Tibial nerve (tissue), 4 donors: ENCODE measurements around the gene BCAR1. TPM values are rescaled to one million over a fixed set of nuclear protein-coding genes. Genes with fewer than 3 reads are reported as not detected.

Source experiments
- DNase-seq, 2 donors: peaks; one replicate each; pipeline ENCODE4 v3.0.0-alpha.2; 2019; ENCODE audit warnings: low spot score in 2 of 2
- H3K27ac ChIP-seq, 4 donors: fragments of 200-600 bp; sonication (generic) in 3 of 4; one replicate each; pipeline ENCODE4 v1.5.1; 2017 to 2019; ENCODE audit warnings: mild to moderate bottlenecking in 1 of 4
- H3K27me3 ChIP-seq, 2 donors: fragments of 200-600 bp; sonication (generic) in 1 of 2; one replicate each; pipeline versions ENCODE4 v1.5.1 to v1.6.0; 2017 to 2019
- H3K36me3 ChIP-seq, 3 donors: fragments of 200-600 bp; sonication (generic); one replicate each; pipeline ENCODE4 v1.5.1; 2018 to 2019
- H3K4me1 ChIP-seq, 4 donors: fragments of 200-600 bp; sonication (generic) in 3 of 4; one replicate each; pipeline ENCODE4 v1.5.1; 2017 to 2019
- H3K4me3 ChIP-seq, 4 donors: fragments of 200-600 bp; sonication (generic) in 3 of 4; one replicate each; pipeline ENCODE4 v1.5.1; 2017 to 2019; ENCODE audit warnings: mild to moderate bottlenecking in 1 of 4, moderate library complexity in 1 of 4
- H3K9me3 ChIP-seq, 4 donors: fragments of 200-600 bp; sonication (generic) in 3 of 4; one replicate each; pipeline ENCODE4 v1.5.1; 2017 to 2019
- EP300 ChIP-seq, 2 donors: sonication (generic); formaldehyde crosslinking; IDR thresholded peaks; one replicate each; pipeline ENCODE4 v1.6.1; 2017; ENCODE audit warnings: antibody characterized with exemption in 2 of 2, mild to moderate bottlenecking in 1 of 2
- POLR2A ChIP-seq, 2 donors: fragments of 450-650 bp; IDR thresholded peaks; one replicate each; pipeline ENCODE4 v1.6.1; 2017; ENCODE audit warnings: antibody characterized with exemption in 2 of 2, mild to moderate bottlenecking in 2 of 2, moderate library complexity in 2 of 2
- WGBS, 2 donors: methylation state at CpG; one replicate each; pipeline ENCODE4 v1.1.5; 2018; 5-methylcytosine and 5-hydroxymethylcytosine counted together
- total RNA-seq, 4 donors: library from RNA; depleted of rRNA; stranded (reverse); fragments of >200 nt; gene quantifications; one replicate each; pipeline ENCODE4 v1.1.0, GENCODE V29; 2016
- TF ChIP-seq, protein P1 (sequence below), 5 experiments: fragments of 200-600 bp in 3 of 5; fragments of 450-650 bp in 2 of 5; sonication (generic) in 3 of 5; IDR thresholded peaks; one replicate each; pipeline ENCODE4 v1.5.1; 2016 to 2019; ENCODE audit warnings: antibody characterized with exemption in 5 of 5, mild to moderate bottlenecking in 3 of 5, moderate library complexity in 2 of 5

Gene BCAR1
- total RNA-seq, 4 donors from 2014 or later: 41.0 to 57.3 (median 42.9) TPM

DNA sequence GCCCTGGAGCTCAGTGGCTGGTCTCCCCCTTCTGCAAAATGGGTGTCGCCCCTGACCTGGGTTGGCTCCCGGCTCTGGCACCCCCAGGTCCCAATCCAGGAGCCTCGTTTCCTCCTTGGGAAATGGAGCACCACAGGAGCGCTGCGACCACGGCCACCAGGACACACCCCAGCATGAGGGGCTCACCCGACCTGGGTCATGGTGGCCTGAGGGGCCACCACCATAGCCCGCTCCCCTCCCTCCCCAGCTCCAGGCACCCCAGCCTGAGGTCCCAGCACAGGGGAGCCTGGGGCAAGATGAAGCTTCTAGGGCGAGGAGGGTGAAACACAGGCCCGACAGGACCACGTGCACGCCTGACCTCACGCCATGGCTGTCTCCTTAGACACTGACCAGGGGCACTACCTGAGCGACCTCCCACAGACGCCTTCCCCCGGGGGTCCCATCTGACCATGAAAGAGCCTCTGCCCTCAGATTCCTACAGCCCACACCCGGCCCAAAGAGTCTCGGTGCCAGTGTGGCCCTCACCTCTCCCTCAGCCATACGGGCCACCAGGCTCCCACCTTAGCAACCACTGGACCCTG is 11.8 kb downstream of the BCAR1 start:
- no peak for TF ChIP-seq EP300 (IDR thresholded peaks at IDR 0.05)
- no peak for TF ChIP-seq POLR2A (IDR thresholded peaks at IDR 0.05)
- TF ChIP-seq, protein P1, sequence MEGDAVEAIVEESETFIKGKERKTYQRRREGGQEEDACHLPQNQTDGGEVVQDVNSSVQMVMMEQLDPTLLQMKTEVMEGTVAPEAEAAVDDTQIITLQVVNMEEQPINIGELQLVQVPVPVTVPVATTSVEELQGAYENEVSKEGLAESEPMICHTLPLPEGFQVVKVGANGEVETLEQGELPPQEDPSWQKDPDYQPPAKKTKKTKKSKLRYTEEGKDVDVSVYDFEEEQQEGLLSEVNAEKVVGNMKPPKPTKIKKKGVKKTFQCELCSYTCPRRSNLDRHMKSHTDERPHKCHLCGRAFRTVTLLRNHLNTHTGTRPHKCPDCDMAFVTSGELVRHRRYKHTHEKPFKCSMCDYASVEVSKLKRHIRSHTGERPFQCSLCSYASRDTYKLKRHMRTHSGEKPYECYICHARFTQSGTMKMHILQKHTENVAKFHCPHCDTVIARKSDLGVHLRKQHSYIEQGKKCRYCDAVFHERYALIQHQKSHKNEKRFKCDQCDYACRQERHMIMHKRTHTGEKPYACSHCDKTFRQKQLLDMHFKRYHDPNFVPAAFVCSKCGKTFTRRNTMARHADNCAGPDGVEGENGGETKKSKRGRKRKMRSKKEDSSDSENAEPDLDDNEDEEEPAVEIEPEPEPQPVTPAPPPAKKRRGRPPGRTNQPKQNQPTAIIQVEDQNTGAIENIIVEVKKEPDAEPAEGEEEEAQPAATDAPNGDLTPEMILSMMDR (IDR thresholded peaks at IDR 0.05): no peak
- Histone ChIP-seq H3K9me3 (no peaks in the 10 kb centered on the region), H3K4me1 (peaks cover 3 to 84% (median 43%) of the 10 kb centered on the region in 4 donors), H3K27me3 (no peaks in the 10 kb centered on the region), H3K36me3 (peaks cover 0 to 43% (median 0%) of the 10 kb centered on the region in 3 donors), H3K4me3 (no peak overlapping the region), H3K27ac (peak overlapping the region; percentile 25 to 92 (median 77))
- WGBS, 2 donors: 62 to 73% methylated on average over 7 to 16 of the region's 19 CpGs
- no peak for DNase-seq

DNA sequence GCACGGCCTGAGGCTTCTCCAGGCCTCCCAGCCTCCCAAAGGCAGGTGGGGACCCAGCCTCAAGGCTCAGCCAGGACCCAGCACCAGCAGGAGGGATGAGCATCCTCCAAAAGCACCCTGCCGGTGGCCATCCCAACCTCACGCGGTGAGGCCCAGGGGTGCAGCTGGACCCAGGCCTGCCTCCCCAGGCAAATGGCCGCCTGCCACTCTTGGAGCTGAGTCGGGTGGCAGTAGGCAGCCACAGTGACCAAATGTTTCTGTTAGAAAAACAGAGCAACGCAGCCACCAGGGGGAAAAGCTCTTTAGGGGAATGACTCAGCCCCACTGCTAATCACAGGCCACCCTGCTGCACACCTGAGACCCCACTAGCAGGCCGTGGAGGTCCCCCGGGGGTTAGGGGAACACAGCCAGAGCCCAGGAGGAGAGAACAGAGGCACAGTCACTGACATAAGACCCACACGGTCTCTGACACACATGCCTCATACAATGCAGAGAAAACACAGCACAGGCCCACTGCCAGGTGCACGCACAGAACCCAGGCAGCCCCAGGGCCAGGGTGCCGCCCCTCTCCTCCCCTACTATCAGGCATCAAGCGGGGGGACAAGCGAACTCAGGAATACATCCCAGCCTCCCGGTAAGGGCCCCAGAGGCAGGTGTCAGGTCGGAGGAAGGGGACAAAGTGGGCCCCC is 12.4 kb downstream of the BCAR1 start:
- WGBS, 2 donors: 32 to 46% methylated on average over 8 to 12 of the region's 16 CpGs
- H3K9me3 ChIP-seq: no peaks in the 10 kb centered on the region
- H3K27ac ChIP-seq: peak overlapping the region; percentile 25 to 92 (median 77)
- peaks cover 3 to 84% (median 42%) of the 10 kb centered on the region in 4 donors for H3K4me1 ChIP-seq
- TF ChIP-seq, protein P1 (IDR thresholded peaks at IDR 0.05): no peak
- no peak for TF ChIP-seq POLR2A (IDR thresholded peaks at IDR 0.05)
- TF ChIP-seq EP300 (IDR thresholded peaks at IDR 0.05): no peak
- H3K36me3 ChIP-seq: peaks cover 0 to 46% (median 0%) of the 10 kb centered on the region in 3 donors
- H3K4me3 ChIP-seq: no peak overlapping the region
- DNase-seq: no peak
- no peaks in the 10 kb centered on the region for H3K27me3 ChIP-seq

DNA sequence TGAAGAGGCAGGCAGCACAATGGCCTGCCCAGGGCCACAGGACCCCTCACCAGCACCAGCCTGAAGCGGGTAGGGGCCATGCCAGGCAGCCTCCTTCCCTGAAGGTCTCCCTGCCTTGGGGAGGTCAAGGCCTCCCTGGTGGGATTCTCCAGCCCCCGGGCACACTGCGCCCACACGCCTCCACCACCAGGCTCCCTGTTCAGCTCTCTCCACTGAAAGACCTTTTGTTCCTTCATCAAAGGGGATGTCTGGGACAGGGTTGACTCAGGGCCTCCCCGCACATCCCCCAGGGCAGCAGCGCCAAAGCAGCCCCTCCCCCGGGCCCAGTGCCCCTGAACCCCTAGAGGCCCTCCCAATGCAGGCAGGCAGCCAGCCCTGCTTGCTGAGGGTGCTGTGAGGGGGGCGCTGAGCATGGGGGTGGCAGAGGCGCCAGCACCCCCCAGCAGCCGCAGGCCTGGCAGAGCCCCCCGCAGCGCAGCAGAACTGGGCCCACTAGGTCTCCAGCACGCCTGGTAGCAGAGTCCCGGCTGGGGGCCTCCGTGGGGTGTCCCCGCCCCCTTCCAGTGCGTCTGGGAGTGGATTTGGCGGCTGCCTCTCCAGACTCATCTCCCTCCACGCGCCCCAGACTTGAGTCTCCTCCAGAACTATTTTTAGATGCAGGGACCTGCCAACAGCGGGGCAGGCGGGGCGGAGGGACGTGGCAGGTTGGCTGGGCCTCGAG is 13.1 kb downstream of the BCAR1 start:
- no peak for TF ChIP-seq EP300 (IDR thresholded peaks at IDR 0.05)
- TF ChIP-seq, protein P1 (IDR thresholded peaks at IDR 0.05): peak in 1 of 5 experiments; percentile 16
- TF ChIP-seq POLR2A (IDR thresholded peaks at IDR 0.05): no peak
- Histone ChIP-seq H3K27ac (peak overlapping the region; percentile 25 to 92 (median 77)), H3K9me3 (no peaks in the 10 kb centered on the region), H3K4me3 (no peak overlapping the region), H3K4me1 (peaks cover 0 to 84% (median 37%) of the 10 kb centered on the region in 4 donors), H3K36me3 (peaks cover 0 to 50% (median 0%) of the 10 kb centered on the region in 3 donors), H3K27me3 (no peaks in the 10 kb centered on the region)
- peak; percentile 47 to 59 for DNase-seq
- 10 to 27% methylated on average over 12 to 20 of the region's 25 CpGs for WGBS, 2 donors

DNA sequence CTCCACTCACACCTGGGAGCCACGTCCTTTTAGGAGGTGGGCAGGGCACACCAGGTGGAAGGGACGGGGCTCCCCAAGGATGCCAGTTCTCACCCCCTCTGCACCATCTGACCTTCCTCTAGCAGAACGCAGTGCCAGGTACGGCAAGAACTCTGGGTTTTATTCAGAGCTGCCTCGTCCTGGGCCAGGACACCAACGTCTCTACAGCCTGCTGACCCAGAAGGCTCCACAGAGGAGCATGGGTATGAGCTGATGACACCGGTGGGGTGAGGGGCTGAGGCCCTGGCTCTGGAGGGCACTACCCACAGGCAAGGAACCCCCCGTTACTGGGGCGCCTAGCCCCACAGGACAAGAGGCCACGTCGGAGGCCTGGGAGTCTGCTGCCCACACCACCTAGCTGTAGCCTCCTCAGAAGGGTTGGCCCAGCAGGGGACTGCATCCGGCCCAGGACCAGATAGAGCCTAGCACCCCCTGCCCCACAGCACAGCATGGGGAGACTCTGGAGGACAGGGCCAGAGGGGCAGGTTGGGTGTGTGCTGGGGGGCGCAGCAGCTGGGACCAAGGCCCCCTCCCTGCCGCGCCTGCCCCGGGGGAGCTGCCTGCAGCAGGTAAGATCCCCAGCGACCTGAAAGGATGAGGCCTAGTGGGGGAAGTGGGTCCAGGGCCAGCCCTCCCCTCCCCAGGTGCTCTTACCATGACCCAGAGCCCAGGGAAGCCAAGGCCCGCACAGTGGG is 13.9 kb downstream of the BCAR1 start:
- Histone ChIP-seq H3K4me1 (peaks cover 0 to 80% (median 36%) of the 10 kb centered on the region in 4 donors), H3K27ac (peak overlapping the region; percentile 25 to 92 (median 77)), H3K36me3 (peaks cover 0 to 51% (median 2%) of the 10 kb centered on the region in 3 donors), H3K9me3 (no peaks in the 10 kb centered on the region), H3K27me3 (no peaks in the 10 kb centered on the region), H3K4me3 (no peak overlapping the region)
- DNase-seq: no peak
- WGBS, 2 donors: 72 to 83% methylated on average over 9 to 15 of the region's 18 CpGs
- TF ChIP-seq, protein P1 (IDR thresholded peaks at IDR 0.05): no peak
- TF ChIP-seq EP300 (IDR thresholded peaks at IDR 0.05) (no peak), POLR2A (IDR thresholded peaks at IDR 0.05) (no peak)
